GM12878 (cell line): Measurements from ENCODE around the gene CPA2.

Experiments used
- BHLHE40 ChIP-seq, 2 experiments: fragments of 450-650 bp in 1 of 2; IDR thresholded peaks; 2 replicates each; pipeline ENCODE4 v1.6.1; 2011 to 2017; ENCODE audit warnings: low read depth in 2 of 2, borderline replicate concordance in 1 of 2, improper control_type of control experiment in 1 of 2, low read length in 1 of 2, mild to moderate bottlenecking in 1 of 2
- CTCF ChIP-seq, 3 experiments: IDR thresholded peaks in 2 of 3; conservative IDR thresholded peaks in 1 of 3; 2 replicates each; pipeline ENCODE4 v1.5.1; 2011; ENCODE audit warnings: low read depth in 3 of 3, low read length in 3 of 3, mild to moderate bottlenecking in 3 of 3, control low read depth in 2 of 3, moderate library complexity in 2 of 3, inconsistent platforms in 1 of 3, mixed read lengths in 1 of 3; ENCODE audit not compliant: control insufficient read depth in 2 of 3, insufficient read depth in 1 of 3; ENCODE audit errors: extremely low read depth in 1 of 3
- EZH2 ChIP-seq: IDR thresholded peaks from 2 replicates; pipeline ENCODE4 v1.6.1; 2012; ENCODE audit warnings: low read depth, mild to moderate bottlenecking, control low read depth, inconsistent platforms, low read length, borderline replicate concordance; ENCODE audit not compliant: control insufficient read depth
- MEF2A ChIP-seq: IDR thresholded peaks from 2 replicates; pipeline ENCODE4 v1.6.1; 2011; ENCODE audit warnings: low read depth, mild to moderate bottlenecking, low read length, moderate library complexity; ENCODE audit not compliant: insufficient read depth
- NFIC ChIP-seq: IDR thresholded peaks from 2 replicates; pipeline ENCODE4 v1.6.1; 2012; ENCODE audit warnings: low read depth, mild to moderate bottlenecking, inconsistent platforms, low read length, moderate library complexity
- POLR2A ChIP-seq: IDR thresholded peaks from 2 replicates; pipeline ENCODE4 v1.6.1; 2011; ENCODE audit warnings: low read depth, mild to moderate bottlenecking, low read length
- RAD51 ChIP-seq: fragments of 450-650 bp; IDR thresholded peaks from 2 replicates; pipeline ENCODE4 v1.6.1; 2016; ENCODE audit warnings: moderate library complexity, mild to moderate bottlenecking, inconsistent platforms
- REST ChIP-seq: IDR thresholded peaks from 2 replicates; pipeline ENCODE4 v1.6.1; 2012; ENCODE audit warnings: mild to moderate bottlenecking, low read depth, low read length
- SP1 ChIP-seq: IDR thresholded peaks from one replicate; pipeline ENCODE4 v1.6.1; 2011; ENCODE audit warnings: low read depth, low read length
- ZNF274 ChIP-seq: IDR thresholded peaks from one replicate; pipeline ENCODE4 v1.8.0; 2011; ENCODE audit not compliant: insufficient read length, insufficient read depth

- no peak for TF ChIP-seq EZH2
- TF ChIP-seq CTCF (IDR thresholded peaks at IDR 0.05 in 2 of 3, conservative IDR thresholded peaks at IDR 0.05 in 1 of 3; ENCODE audit: control insufficient read depth in 2 of 3, extremely low read depth in 1 of 3, insufficient read depth in 1 of 3, low read depth in 3 of 3, low read length in 3 of 3), result no peak
- TF ChIP-seq ZNF274, result no peak
- TF ChIP-seq RAD51, result no peak
- TF ChIP-seq REST, result no peak
- TF ChIP-seq NFIC, result no peak
- TF ChIP-seq BHLHE40 (IDR thresholded peaks at IDR 0.05; ENCODE audit: borderline replicate concordance in 1 of 2, low read depth in 2 of 2, low read length in 1 of 2), result no peak
- TF ChIP-seq POLR2A, result no peak
- TF ChIP-seq MEF2A, result no peak
- no peak for TF ChIP-seq SP1
These were observed 14.6 kb downstream of the CPA2 start for GRCh38 chr7:130281260-130281659.
